HG03280 (cell line): ENCODE data around the gene DNAAF5.
"Not testable (repeated sequence)": the region's sequence is repeated elsewhere in the genome, so short reads cannot be mapped to it uniquely, and the experiment has no call there.

Source experiments
- ATAC-seq: cut with Tn5 transposase; IDR thresholded peaks from one replicate; pipeline ENCODE4 v1.9.1; 2021; ENCODE audit warnings: mild to moderate bottlenecking, moderate library complexity; ENCODE audit not compliant: unreplicated experiment

DNAAF5 gene

GRCh38 chr7:729140-730000 lies 2.9 kb downstream of the DNAAF5 start:
- ATAC-seq = no peak

- no peak for ATAC-seq
These were observed 4.3 kb downstream of the DNAAF5 start for GRCh38 chr7:730501-731439.

DNA sequence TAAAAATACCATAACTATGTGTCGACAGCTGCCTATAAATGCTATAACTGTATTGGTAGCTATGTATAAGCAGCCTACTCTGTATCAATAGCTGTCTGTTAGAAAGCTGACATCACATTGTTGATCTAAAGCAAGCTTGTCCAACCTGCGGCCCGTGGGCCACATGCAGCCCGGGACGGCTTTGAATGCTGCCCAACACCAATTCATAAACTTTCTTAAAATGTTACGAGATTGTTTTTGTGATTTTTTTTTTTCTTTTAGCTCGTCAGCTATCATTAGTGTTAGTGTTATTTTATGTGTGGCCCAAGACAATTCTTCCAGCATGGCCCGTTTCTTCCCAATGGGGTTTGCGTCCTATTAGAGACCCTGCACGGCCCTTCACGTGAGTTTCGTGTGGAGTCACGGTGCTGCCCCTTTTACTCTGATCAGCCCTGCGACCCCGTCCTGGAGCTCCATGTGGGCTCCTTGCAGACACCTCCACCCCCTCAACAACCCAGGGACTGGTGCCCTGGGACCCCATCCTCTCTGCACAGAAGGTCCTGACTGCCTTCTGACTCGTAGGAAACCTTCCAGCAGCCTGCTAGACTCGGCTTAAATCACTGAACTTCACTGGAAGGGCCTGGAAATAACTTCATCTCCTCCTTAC lies 5.1 kb downstream of the DNAAF5 start:
- ATAC-seq = no peak

- ATAC-seq = no peak
These were observed 5.6 kb downstream of the DNAAF5 start for GRCh38 chr7:732094-732541.

DNA sequence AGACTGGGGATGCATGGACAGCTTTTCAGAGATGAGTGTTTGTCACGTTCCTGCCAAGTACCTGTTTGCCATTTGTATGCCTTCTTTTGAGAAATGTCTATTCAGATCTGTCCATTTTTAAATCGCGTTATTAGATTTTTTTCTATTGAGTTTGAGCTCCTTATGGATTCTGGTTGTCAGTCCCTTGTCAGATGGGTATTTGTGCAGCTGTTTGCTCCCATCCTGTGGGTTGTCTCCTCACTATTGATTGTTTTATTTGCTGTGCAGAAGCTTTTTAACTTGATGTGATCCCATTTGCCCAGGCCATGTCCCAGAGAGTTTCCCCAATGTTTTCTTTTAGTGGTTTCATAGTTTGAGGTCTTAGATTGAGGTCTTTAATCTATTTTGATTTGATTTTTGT lies 6.1 kb downstream of the DNAAF5 start:
- ATAC-seq = no peak

DNA sequence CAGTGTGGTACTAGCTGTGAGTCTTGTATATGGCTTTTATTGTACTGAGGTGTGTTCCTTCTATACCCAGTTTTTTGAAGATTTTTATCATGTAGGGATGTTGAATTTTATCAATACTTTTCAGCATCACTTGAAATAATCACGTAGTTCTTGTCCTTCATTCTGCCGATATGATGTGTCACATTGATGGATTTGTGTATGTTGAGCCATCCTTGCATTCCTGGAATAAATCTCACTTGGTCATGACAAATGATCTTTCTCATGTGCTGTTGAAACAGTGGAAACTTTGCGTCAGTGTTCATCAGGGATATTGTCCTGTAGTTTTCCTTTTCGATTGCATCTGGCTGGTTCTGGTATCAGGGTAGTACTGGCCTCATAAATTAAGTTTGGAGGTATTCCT lies 7.7 kb downstream of the DNAAF5 start:
- no peak for ATAC-seq

GRCh38 chr7:734808-735207 lies 8.3 kb downstream of the DNAAF5 start:
- no peak for ATAC-seq

- ATAC-seq = no peak
These were observed 11.7 kb downstream of the DNAAF5 start for GRCh38 chr7:738241-738640.

- no peak for ATAC-seq
These were observed 12.4 kb downstream of the DNAAF5 start for GRCh38 chr7:738723-739454.

DNA sequence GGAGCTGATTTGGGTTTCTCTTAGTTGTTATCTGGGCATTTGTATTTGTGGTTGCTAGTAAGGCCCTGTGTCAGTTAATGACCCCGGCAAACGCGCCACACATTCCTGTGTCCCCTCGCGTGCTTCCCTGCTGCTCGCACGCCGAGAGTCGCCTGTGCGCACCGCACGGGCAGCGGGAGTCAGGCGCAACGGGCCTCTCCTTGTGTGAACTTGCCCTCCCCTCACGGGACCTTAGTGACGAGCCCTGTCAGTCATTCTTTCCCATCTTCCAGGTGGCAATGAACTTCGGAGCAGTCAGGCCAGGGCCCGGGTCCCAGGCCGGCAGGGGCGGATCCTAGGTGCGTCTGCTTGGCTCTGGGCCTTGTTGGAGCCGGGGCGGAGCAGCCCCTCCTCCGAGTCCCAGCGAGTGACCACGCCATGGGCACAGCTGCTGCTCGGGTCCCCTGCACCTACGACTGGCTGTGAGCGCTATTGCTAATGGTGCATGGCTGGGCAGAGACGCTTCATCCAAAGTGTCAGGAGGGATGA lies 13.0 kb downstream of the DNAAF5 start:
- ATAC-seq = no peak

DNA sequence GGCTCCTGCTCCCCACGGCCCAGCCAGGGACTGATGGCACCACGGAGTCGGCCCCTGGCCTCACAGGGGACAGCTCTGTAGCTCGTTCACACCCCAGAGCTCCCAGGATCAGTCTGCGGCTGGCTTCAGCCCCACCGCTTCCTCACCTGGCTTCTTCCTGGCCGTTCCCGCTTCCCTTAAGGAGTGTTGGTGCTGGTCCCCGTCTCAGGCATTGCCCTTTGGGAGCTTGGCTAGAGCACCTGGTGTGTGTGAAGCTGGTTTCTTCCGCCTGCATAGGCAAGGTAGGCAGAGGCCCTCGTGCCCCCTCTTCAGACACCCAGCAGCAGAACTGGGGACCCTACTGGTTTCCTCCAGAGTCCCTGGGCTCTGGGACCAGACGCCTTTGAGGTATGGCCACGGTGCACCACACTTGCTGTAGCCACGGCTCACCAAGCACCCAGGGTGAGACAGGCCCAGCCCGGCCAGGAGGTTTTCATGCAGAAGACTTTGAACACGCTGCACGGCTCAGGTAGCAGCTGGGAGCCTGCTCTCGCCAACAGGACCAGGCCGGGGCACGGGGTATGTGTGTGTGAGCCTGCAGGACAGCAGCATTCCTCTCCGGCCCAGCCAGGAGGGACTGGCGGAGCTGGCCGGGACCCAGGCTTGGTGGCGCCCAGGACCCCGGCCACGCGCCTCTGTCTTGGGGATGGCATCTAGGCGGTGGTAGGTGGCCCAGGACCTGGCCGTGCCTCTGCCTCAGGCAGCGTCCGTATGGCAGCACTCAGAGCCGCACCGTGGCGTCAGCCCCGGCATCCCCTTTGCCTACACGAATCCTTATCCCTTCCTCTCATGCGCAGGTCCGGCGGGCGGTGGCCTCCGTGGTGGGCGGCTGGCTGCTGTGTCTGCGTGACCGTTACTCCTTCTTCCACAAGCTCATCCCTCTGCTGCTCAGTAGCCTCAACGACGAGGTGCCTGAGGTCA lies 13.8 kb downstream of the DNAAF5 start:
- no peak for ATAC-seq

DNA sequence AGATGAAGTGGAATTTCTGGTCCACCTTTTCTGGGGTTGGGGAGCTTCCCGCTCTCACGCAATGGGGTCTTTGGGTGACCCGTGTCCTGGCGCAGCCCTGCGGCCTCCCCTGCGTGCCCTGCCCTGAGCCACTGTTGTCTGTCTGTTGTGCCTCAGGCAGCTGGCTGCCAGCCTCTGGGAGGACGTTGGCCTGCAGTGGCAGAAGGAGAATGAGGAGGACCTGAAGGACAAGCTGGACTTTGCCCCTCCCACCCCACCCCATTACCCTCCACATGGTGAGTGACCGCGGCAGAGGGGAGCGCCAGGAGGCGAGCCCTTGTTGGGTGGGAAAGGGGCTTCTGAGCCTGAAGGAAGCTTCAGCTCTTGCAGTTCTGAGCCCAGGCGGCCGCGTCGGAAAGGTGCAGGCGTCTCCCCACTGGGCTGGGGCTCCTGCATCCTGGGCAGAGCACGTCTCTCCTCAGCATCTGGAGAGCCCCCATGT lies 14.7 kb downstream of the DNAAF5 start:
- ATAC-seq = no peak

DNA sequence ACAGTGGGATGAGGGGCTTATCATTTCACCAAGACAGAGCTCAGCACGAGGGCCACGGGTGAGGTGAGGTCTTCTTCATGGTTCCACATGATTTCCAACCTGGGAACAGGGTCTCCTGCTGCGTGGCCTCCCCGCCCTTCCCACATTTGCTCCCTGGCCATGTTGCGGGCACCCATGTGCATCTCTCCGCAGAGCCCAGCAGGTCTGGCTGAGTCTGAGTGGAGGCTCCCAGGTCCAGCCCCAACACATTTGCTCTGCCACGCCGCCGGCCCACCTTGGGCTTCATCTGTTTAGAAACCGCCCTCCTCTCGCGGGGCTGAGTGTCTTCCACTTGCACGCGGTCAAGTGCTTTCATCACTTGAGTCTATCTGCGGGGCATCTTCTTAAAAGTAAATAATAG lies 15.4 kb downstream of the DNAAF5 start:
- ATAC-seq = no peak

- no peak for ATAC-seq
These were observed 16.3 kb downstream of the DNAAF5 start for GRCh38 chr7:742791-743190.

DNA sequence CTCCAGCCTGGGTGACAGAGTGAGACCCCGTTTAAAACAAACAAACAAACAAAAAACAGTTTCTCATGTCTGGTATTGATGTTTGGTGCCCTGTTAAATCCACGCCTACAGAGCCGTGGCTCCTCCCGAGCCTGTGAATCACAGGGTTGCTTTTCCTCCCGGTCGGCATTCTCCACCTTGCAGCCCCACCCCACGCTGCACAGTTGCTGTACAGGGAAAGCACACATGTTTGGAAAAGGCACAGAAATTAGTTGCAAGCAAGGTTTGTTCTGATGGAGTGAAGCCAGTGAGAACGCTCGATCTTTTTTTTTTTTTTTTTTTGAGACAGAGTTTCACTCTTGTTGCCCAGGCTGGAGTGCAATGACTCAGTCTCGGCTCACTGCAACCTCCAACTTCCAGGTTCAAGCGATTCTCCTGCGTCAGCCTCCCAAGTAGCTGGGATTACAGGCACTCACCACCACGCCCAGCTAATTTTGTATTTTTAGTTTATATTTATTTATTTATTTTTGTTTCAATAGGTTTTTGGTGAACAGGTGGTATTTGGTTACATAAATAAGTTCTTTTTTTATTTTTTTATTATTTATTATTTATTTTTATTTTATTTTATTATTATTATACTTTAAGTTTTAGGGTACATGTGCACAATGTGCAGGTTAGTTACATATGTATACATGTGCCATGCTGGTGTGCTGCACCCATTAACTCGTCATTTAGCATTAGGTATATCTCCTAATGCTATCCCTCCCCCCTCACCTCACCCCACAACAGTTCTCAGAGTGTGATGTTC lies 17.0 kb downstream of the DNAAF5 start:
- ATAC-seq = not testable (repeated sequence)

DNA sequence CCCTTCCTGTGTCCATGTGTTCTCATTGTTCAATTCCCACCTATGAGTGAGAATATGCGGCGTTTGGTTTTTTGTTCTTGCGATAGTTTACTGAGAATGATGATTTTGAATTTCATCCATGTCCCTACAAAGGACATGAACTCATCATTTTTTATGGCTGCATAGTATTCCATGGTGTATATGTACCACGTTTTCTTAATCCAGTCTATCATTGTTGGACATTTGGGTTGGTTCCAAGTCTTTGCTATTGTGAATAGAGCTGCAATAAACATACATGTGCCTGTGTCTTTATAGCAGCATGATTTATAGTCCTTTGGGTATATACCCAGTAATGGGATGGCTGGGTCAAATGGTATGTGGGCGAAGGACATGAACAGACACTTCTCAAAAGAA lies 17.6 kb downstream of the DNAAF5 start:
- ATAC-seq = not testable (repeated sequence)

DNA sequence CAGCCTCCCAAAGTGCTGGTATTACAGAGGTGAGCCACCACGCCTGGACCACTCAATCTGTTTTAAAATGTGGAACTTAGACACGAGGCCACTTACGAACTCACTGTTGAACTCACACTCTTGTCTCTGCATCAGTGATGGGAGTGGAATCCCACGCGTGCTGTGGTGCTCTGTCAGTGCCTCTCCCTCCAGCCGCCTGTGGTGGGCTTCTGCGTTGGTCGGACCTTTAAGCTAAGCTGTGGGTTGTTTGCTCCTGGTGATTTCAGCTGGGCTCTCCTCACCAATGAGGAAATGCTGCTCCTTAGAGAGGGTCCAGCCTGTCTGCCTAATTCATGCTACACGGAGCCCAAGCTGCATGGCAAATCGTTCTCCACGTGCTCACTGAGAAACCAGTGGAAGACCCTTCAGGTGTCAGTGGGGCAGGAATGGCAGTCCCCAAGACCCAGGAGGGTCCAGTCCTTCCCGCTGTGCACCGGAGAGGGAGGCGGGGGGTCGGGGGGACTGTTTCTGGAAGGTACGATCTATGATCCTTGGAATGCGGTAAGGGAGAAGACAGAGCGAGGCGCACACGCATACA lies 18.4 kb downstream of the DNAAF5 start:
- no peak for ATAC-seq
